GM19395 (cell line): ENCODE measurements around the gene PBOV1.
"Not testable (repeated sequence)": the region's sequence is repeated elsewhere in the genome, so short reads cannot be mapped to it uniquely, and the experiment has no call there.

ENCODE experiments used
- ATAC-seq: cut with Tn5 transposase; IDR thresholded peaks from one replicate; pipeline ENCODE4 v1.9.1; 2021; ENCODE audit warnings: mild to moderate bottlenecking, moderate library complexity; ENCODE audit not compliant: unreplicated experiment

The PBOV1 gene

GRCh38 chr6:138238368-138238767 lies 20.1 kb upstream of the PBOV1 start:
- no peak for ATAC-seq

- ATAC-seq, result no peak
Observed at GRCh38 chr6:138237463-138237862, 19.2 kb upstream of the PBOV1 start.

- ATAC-seq, result no peak
Observed at GRCh38 chr6:138235693-138236092, 17.4 kb upstream of the PBOV1 start.

GRCh38 chr6:138235205-138235604 lies 16.9 kb upstream of the PBOV1 start:
- ATAC-seq, result no peak

- no peak for ATAC-seq
Observed at GRCh38 chr6:138234363-138234762, 16.1 kb upstream of the PBOV1 start.

GRCh38 chr6:138231381-138231886 lies 13.1 kb upstream of the PBOV1 start:
- no peak for ATAC-seq

GRCh38 chr6:138230759-138231380 lies 12.6 kb upstream of the PBOV1 start:
- ATAC-seq, result no peak

GRCh38 chr6:138230221-138230620 lies 11.9 kb upstream of the PBOV1 start:
- no peak for ATAC-seq

GRCh38 chr6:138229663-138230179 lies 11.4 kb upstream of the PBOV1 start:
- ATAC-seq, result no peak

GRCh38 chr6:138229072-138229471 lies 10.8 kb upstream of the PBOV1 start:
- no peak for ATAC-seq

GRCh38 chr6:138227316-138227781 lies 9.1 kb upstream of the PBOV1 start:
- no peak for ATAC-seq

GRCh38 chr6:138226700-138227315 lies 8.5 kb upstream of the PBOV1 start:
- no peak for ATAC-seq

- ATAC-seq, result no peak
Observed at GRCh38 chr6:138225953-138226352, 7.7 kb upstream of the PBOV1 start.

GRCh38 chr6:138222901-138223546 lies 4.7 kb upstream of the PBOV1 start:
- no peak for ATAC-seq

GRCh38 chr6:138219901-138220300 lies 1.6 kb upstream of the PBOV1 start:
- no peak for ATAC-seq

GRCh38 chr6:138219398-138219797 lies 1.1 kb upstream of the PBOV1 start:
- ATAC-seq, result no peak

GRCh38 chr6:138215093-138215782 lies 3.1 kb downstream of the PBOV1 start:
- ATAC-seq, result no peak

- ATAC-seq, result not testable (repeated sequence)
Observed at GRCh38 chr6:138212530-138212929, 5.8 kb downstream of the PBOV1 start.

- no peak for ATAC-seq
Observed at GRCh38 chr6:138211601-138212000, 6.7 kb downstream of the PBOV1 start.

- no peak for ATAC-seq
Observed at GRCh38 chr6:138211048-138211581, 7.2 kb downstream of the PBOV1 start.

- ATAC-seq, result no peak
Observed at GRCh38 chr6:138206862-138207261, 11.4 kb downstream of the PBOV1 start.
